SK-N-MC (cell line): ENCODE results near the gene ZCCHC24.

Experiments
- EZH2 ChIP-seq: fragments of 200-600 bp; sonication (generic); IDR thresholded peaks from one replicate; pipeline ENCODE4 v1.6.1; 2017; ENCODE audit warnings: antibody characterized with exemption
- POLR2AphosphoS5 ChIP-seq: IDR thresholded peaks from 2 replicates; pipeline ENCODE4 v1.6.1; 2012; ENCODE audit warnings: mild to moderate bottlenecking, low read depth, low read length, borderline replicate concordance

GRCh38 chr10:79430325-79430905 lies 15.0 kb downstream of the ZCCHC24 start:
- TF ChIP-seq EZH2 (no peak), POLR2AphosphoS5 (no peak)
